8988T (cell line): Measurements from ENCODE around the gene PGS1.
A peak's percentile ranks its signal among the peaks of the same experiment; 100 is the strongest.

ENCODE experiments used
- DNase-seq: peaks from one replicate; pipeline ENCODE4 v3.0.0; 2011

Gene PGS1

GRCh38 chr17:78347453-78347852 lies 31.0 kb upstream of the PGS1 start:
- DNase-seq = no peak

- no peak for DNase-seq
Observed at GRCh38 chr17:78348055-78348770, 30.2 kb upstream of the PGS1 start.

- no peak for DNase-seq
Observed at GRCh38 chr17:78349891-78350642, 28.4 kb upstream of the PGS1 start.

GRCh38 chr17:78351449-78352006 lies 26.9 kb upstream of the PGS1 start:
- DNase-seq = no peak

GRCh38 chr17:78353834-78354233 lies 24.6 kb upstream of the PGS1 start:
- DNase-seq = no peak

- no peak for DNase-seq
Observed at GRCh38 chr17:78355045-78355641, 23.3 kb upstream of the PGS1 start.

GRCh38 chr17:78355701-78356100 lies 22.7 kb upstream of the PGS1 start:
- no peak for DNase-seq

- DNase-seq = peak; percentile 63
Observed at GRCh38 chr17:78356101-78356713, 22.2 kb upstream of the PGS1 start.

- no peak for DNase-seq
Observed at GRCh38 chr17:78357177-78357586, 21.3 kb upstream of the PGS1 start.

GRCh38 chr17:78357672-78358537 lies 20.5 kb upstream of the PGS1 start:
- no peak for DNase-seq

GRCh38 chr17:78358538-78359320 lies 19.7 kb upstream of the PGS1 start:
- peak; percentile 52 for DNase-seq

GRCh38 chr17:78359321-78359996 lies 19.0 kb upstream of the PGS1 start:
- DNase-seq = peak; percentile 71

- DNase-seq = peak; percentile 87
Observed at GRCh38 chr17:78359997-78360370, 18.5 kb upstream of the PGS1 start, which contains the start of gene SOCS3. Gene SOCS3, minus strand, starts transcription at chr17:78360077. Its CDS starts 982 bp downstream, at chr17:78359095.

- peak; percentile 96 for DNase-seq
Observed at GRCh38 chr17:78360371-78361224, 17.9 kb upstream of the PGS1 start.

- no peak for DNase-seq
Observed at GRCh38 chr17:78361225-78361701, 17.2 kb upstream of the PGS1 start.

GRCh38 chr17:78362232-78362631 lies 16.2 kb upstream of the PGS1 start:
- no peak for DNase-seq

- DNase-seq = no peak
Observed at GRCh38 chr17:78362671-78363070, 15.8 kb upstream of the PGS1 start.

GRCh38 chr17:78364436-78365281 lies 13.8 kb upstream of the PGS1 start:
- no peak for DNase-seq
